T-helper 2 cell treated with Interferon-gamma antibody and Interleukin-4, amounts not matched to agents 5 μg/mL and 100 μg/mL, for 36 hours (primary cell): Measurements from ENCODE around the gene PRDM1.

ENCODE experiments used
- DNase-seq: peaks from one replicate; pipeline ENCODE4 v3.0.0; 2021; ENCODE audit warnings: low spot score
- H3K27ac Mint-ChIP-seq: one replicate; pipeline ENCODE4 v1.8.0; 2021; ENCODE audit warnings: mild to moderate bottlenecking, mixed read lengths
- H3K27me3 Mint-ChIP-seq: one replicate; pipeline ENCODE4 v1.8.0; 2021; ENCODE audit warnings: low read depth, mixed read lengths
- H3K36me3 Mint-ChIP-seq: one replicate; pipeline ENCODE4 v1.8.0; 2021; ENCODE audit warnings: low read depth, mixed read lengths
- H3K4me1 Mint-ChIP-seq: one replicate; pipeline ENCODE4 v1.8.0; 2021; ENCODE audit warnings: low read depth, mixed read lengths
- H3K4me3 Mint-ChIP-seq: one replicate; pipeline ENCODE4 v1.8.0; 2022; ENCODE audit warnings: mild to moderate bottlenecking, moderate library complexity, mixed read lengths
- H3K9me3 Mint-ChIP-seq: one replicate; pipeline ENCODE4 v1.8.0; 2021; ENCODE audit warnings: mixed read lengths

PRDM1 gene

GRCh38 chr6:106085984-106086813 is at the start of gene PRDM1:
Gene PRDM1, plus strand, starts transcription at chr6:106086336. Its CDS starts 218 bp downstream, at chr6:106086554.
- Mint-ChIP-seq H3K4me1 (peaks cover 73% of the 10 kb centered on the region), H3K27me3 (peaks cover 2% of the 10 kb centered on the region), H3K36me3 (peaks cover 42% of the 10 kb centered on the region), H3K9me3 (no peaks in the 10 kb centered on the region), H3K27ac (peak within 1 kb of the TSS; percentile 67), H3K4me3 (peak within 1 kb of the TSS; percentile 94)
- peak; percentile 83 for DNase-seq

DNA sequence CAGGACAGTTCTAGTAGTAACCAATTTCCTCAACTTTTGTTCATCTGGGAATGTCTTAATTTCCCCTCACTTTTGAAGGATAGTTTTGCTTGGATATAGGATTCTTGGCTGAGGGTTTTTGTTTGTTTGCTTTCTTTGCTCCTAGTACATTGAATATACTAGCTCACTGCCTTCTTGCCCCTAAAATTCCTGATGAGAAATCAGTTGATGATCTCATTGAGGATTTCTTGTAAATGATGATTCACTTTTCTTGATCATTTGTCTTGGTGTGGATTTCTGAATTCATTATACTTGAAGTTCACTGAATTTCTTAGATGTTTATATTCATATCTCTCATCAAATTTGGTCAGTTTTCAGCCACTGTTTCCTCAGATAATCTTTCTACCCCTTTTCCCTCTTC is 49.1 kb upstream of the PRDM1 start:
- Mint-ChIP-seq H3K27me3 (no peaks in the 10 kb centered on the region), H3K27ac (no peak overlapping the region), H3K4me1 (peaks cover 15% of the 10 kb centered on the region), H3K9me3 (peaks cover 37% of the 10 kb centered on the region), H3K4me3 (no peak overlapping the region), H3K36me3 (peaks cover 16% of the 10 kb centered on the region)
- DNase-seq, result no peak

- no peak overlapping the region for H3K27ac Mint-ChIP-seq
- no peaks in the 10 kb centered on the region for H3K27me3 Mint-ChIP-seq
- no peak overlapping the region for H3K4me3 Mint-ChIP-seq
- H3K9me3 Mint-ChIP-seq, result peaks cover 28% of the 10 kb centered on the region
- no peak for DNase-seq
- H3K4me1 Mint-ChIP-seq, result peaks cover 8% of the 10 kb centered on the region
- peaks cover 16% of the 10 kb centered on the region for H3K36me3 Mint-ChIP-seq
Observed at GRCh38 chr6:106039897-106040592, 46.1 kb upstream of the PRDM1 start.

- H3K4me1 Mint-ChIP-seq, result peaks cover 5% of the 10 kb centered on the region
- no peak overlapping the region for H3K4me3 Mint-ChIP-seq
- peaks cover 1% of the 10 kb centered on the region for H3K36me3 Mint-ChIP-seq
- no peaks in the 10 kb centered on the region for H3K27me3 Mint-ChIP-seq
- H3K9me3 Mint-ChIP-seq, result no peaks in the 10 kb centered on the region
- DNase-seq, result no peak
- no peak overlapping the region for H3K27ac Mint-ChIP-seq
Observed at GRCh38 chr6:106044151-106044550, 42.0 kb upstream of the PRDM1 start.

DNA sequence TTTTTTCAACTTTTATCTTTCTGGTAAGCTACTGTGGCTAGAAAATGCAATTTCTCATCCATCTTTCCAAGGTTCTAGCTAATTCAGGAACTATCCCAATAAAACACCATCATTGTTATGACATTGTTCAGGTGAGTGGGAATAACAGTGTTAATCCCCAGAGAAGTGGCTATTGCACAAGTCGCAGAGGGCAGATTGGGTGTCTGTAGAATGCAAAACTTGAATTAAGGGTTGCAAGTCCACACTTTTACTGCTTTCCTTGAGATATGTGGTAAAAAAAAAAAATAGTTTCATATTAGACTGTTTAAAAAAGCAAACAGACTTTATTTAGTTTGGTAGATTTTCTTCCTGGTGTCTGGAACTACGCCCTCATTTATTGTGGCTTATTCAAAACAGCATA is 41.1 kb upstream of the PRDM1 start:
- Mint-ChIP-seq H3K27ac (no peak overlapping the region), H3K27me3 (no peaks in the 10 kb centered on the region), H3K4me1 (peaks cover 5% of the 10 kb centered on the region), H3K4me3 (no peak overlapping the region), H3K36me3 (peaks cover 1% of the 10 kb centered on the region), H3K9me3 (no peaks in the 10 kb centered on the region)
- DNase-seq, result no peak

DNA sequence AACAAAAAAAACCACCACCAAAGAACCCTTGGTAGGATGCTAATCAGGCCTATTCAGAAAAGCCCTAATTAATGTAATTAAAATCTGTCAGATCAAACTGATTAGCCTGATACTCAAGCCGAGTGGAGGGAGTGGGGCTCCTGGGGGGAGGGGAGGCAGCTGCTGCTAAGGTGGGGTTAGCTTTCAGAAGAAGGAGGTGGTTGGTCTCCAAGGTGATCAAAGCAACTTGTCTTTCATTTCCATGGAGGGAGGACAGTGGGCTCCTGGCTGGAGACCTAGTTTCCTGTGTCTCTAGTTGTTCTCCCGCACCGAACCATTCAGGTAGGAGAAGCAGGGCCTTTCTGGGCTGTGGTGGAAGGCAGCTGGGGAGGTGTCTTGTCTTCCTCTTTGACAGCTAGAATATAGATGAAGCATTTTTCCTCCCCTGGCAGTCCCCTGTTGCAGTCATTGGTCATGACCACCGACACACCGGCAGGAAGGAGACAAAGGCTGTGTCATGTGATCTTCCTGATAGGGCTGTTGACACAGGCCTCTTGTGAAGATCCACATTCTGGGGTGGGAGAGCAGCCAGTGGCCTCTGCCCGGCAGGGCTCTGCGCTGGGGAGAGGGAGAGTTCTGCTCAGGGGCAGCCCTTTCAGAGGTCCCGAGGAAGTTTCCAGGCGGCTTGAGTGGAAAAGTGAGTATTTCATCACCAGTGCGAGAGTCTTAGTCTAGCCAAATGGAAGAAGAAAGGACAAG is 39.9 kb upstream of the PRDM1 start:
- Mint-ChIP-seq H3K27ac (no peak overlapping the region), H3K4me3 (no peak overlapping the region), H3K9me3 (no peaks in the 10 kb centered on the region), H3K4me1 (peaks cover 8% of the 10 kb centered on the region), H3K36me3 (peaks cover 2% of the 10 kb centered on the region), H3K27me3 (no peaks in the 10 kb centered on the region)
- no peak for DNase-seq

GRCh38 chr6:106046854-106047200 is 39.3 kb upstream of the PRDM1 start:
- Mint-ChIP-seq H3K27ac (no peak overlapping the region), H3K4me1 (peaks cover 8% of the 10 kb centered on the region), H3K9me3 (no peaks in the 10 kb centered on the region), H3K36me3 (peaks cover 5% of the 10 kb centered on the region), H3K4me3 (no peak overlapping the region), H3K27me3 (no peaks in the 10 kb centered on the region)
- DNase-seq, result no peak

GRCh38 chr6:106048336-106048735 is 37.8 kb upstream of the PRDM1 start:
- Mint-ChIP-seq H3K27ac (no peak overlapping the region), H3K27me3 (no peaks in the 10 kb centered on the region), H3K9me3 (no peaks in the 10 kb centered on the region)

GRCh38 chr6:106050538-106050937 is 35.6 kb upstream of the PRDM1 start:
- Mint-ChIP-seq H3K9me3 (no peaks in the 10 kb centered on the region), H3K27ac (no peak overlapping the region), H3K4me1 (peaks cover 14% of the 10 kb centered on the region), H3K27me3 (peaks cover 3% of the 10 kb centered on the region), H3K4me3 (no peak overlapping the region), H3K36me3 (peaks cover 7% of the 10 kb centered on the region)
- DNase-seq, result no peak

More at GRCh38 chr6:106048336-106048735, 37.8 kb upstream of the PRDM1 start:
- H3K4me3 Mint-ChIP-seq, result no peak overlapping the region
- peaks cover 5% of the 10 kb centered on the region for H3K36me3 Mint-ChIP-seq
- DNase-seq, result no peak
- H3K4me1 Mint-ChIP-seq, result peaks cover 8% of the 10 kb centered on the region

GRCh38 chr6:106051226-106051625 is 34.9 kb upstream of the PRDM1 start:
- Mint-ChIP-seq H3K36me3 (peaks cover 7% of the 10 kb centered on the region), H3K4me1 (peaks cover 16% of the 10 kb centered on the region), H3K27ac (no peak overlapping the region), H3K9me3 (no peaks in the 10 kb centered on the region), H3K4me3 (no peak overlapping the region), H3K27me3 (peaks cover 3% of the 10 kb centered on the region)
- DNase-seq, result no peak

- DNase-seq, result no peak
- no peak overlapping the region for H3K4me3 Mint-ChIP-seq
- peaks cover 6% of the 10 kb centered on the region for H3K36me3 Mint-ChIP-seq
- no peak overlapping the region for H3K27ac Mint-ChIP-seq
- H3K9me3 Mint-ChIP-seq, result no peaks in the 10 kb centered on the region
- H3K4me1 Mint-ChIP-seq, result peaks cover 24% of the 10 kb centered on the region
- H3K27me3 Mint-ChIP-seq, result peaks cover 3% of the 10 kb centered on the region
Observed at GRCh38 chr6:106053484-106054205, 32.5 kb upstream of the PRDM1 start.

GRCh38 chr6:106055489-106055888 is 30.6 kb upstream of the PRDM1 start:
- H3K27ac Mint-ChIP-seq, result no peak overlapping the region
- peaks cover 23% of the 10 kb centered on the region for H3K4me1 Mint-ChIP-seq
- H3K36me3 Mint-ChIP-seq, result peaks cover 6% of the 10 kb centered on the region
- peaks cover 3% of the 10 kb centered on the region for H3K27me3 Mint-ChIP-seq
- H3K4me3 Mint-ChIP-seq, result no peak overlapping the region
- no peak for DNase-seq
- H3K9me3 Mint-ChIP-seq, result no peaks in the 10 kb centered on the region

DNA sequence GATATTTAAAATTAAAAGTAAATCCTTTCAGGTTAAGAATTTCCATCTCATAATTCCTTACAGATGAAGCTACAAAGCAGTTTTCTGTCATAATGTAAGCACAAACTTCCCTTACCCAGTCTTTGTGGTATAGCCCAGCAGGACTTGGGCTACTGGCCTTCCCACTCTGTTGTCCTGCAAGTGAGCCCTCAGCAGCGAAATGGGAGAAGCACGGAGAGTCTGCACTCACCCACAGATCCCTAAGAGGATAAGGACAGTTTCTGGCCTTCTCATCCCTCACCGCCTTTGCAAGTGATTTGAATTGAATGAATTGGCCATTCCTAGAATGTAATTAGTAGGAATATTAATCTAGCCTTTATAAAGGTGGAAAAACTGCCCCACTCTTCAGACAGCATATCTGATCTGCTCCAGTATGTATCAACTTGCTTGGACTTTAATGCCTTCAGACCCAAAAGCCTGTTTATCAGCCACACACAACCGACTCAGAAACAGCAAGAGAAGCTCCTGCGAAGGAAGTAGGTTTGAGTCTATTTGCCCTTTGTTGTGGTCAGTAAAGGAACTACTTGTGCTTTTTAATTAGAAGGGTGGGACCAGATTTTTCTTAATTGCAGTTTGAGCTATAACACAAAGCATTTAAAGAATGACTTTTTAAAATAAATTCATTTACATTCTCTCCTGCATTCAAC is 29.9 kb upstream of the PRDM1 start:
- peaks cover 22% of the 10 kb centered on the region for H3K4me1 Mint-ChIP-seq
- H3K4me3 Mint-ChIP-seq, result peak overlapping the region; percentile 62
- DNase-seq, result no peak
- peaks cover 3% of the 10 kb centered on the region for H3K27me3 Mint-ChIP-seq
- peak overlapping the region; percentile 39 for H3K27ac Mint-ChIP-seq
- H3K9me3 Mint-ChIP-seq, result no peaks in the 10 kb centered on the region
- peaks cover 6% of the 10 kb centered on the region for H3K36me3 Mint-ChIP-seq
